Activated naive CD4-positive, alpha-beta T cell treated with anti-CD3 and anti-CD28 coated beads, Interleukin-2, amount 10 ng/mL, durations not matched to agents 7 days and 5 days (primary cell): Measurements from ENCODE around the gene DEDD2.

Source experiments
- CTCF ChIA-PET: fragments of 350-600 bp; sonication (Branson Sonifier 250); formaldehyde crosslinking; loops from one replicate; lab custom pipeline; 2021; ENCODE audit warnings: antibody characterized with exemption; lab: Charles Lee
- DNase-seq: peaks from one replicate; pipeline ENCODE4 v3.0.0-alpha.2; 2020
- H3K27ac Mint-ChIP-seq: one replicate; pipeline ENCODE4 v1.8.0; 2021; ENCODE audit warnings: mild to moderate bottlenecking, moderate library complexity, mixed read lengths
- H3K27me3 Mint-ChIP-seq: one replicate; pipeline ENCODE4 v1.8.0; 2021; ENCODE audit warnings: mild to moderate bottlenecking, mixed read lengths
- H3K36me3 Mint-ChIP-seq: one replicate; pipeline ENCODE4 v1.8.0; 2021; ENCODE audit warnings: mixed read lengths
- H3K4me1 Mint-ChIP-seq: one replicate; pipeline ENCODE4 v1.8.0; 2021; ENCODE audit warnings: mixed read lengths
- H3K4me3 Mint-ChIP-seq: one replicate; pipeline ENCODE4 v1.8.0; 2021; ENCODE audit warnings: mild to moderate bottlenecking, moderate library complexity, mixed read lengths
- H3K9me3 Mint-ChIP-seq: one replicate; pipeline ENCODE4 v1.8.0; 2021; ENCODE audit warnings: mixed read lengths

DEDD2 gene

DNA sequence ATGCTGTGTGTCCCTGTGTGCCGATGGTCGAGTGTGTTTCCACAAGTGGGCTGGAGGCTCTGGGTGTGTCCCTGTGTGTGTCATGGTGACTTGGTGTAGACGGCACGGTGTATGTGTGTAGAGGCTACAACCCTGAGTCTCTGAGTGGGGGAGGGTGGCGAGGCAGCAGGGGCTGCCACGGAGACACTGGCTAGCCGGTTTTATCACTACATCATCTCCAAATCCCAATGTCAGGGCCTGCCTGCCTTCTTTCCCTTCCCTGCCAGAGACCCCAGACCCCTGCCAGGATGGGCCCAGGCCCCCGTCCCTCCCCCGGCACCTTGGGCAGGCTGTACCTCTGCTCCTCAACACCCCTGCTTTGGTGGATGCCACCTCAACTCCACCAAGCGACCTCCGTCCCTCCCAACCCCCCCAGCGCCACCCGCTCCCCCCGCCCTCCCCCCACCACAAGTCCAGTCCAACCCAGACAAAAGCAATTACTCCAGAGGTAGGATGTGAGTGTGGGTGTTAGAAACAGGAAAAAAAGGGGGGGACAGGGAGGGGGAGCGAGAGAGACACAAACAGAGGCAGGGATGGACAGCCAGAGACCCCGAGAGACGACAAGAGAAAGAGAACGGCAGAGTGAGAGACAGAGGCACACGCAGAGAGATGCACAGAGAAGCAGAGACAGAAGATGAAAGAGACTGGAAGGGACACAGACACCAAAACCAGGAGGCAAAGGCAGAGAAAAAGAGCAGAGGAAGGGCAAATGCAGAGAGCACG lies 63.6 kb downstream of the DEDD2 start:
- peaks cover 27% of the 10 kb centered on the region for H3K4me1 Mint-ChIP-seq
- no peaks in the 10 kb centered on the region for H3K9me3 Mint-ChIP-seq
- H3K36me3 Mint-ChIP-seq, result no peaks in the 10 kb centered on the region
- no peak overlapping the region for H3K27ac Mint-ChIP-seq
- H3K27me3 Mint-ChIP-seq, result peaks cover 73% of the 10 kb centered on the region
- DNase-seq, result no peak
- CTCF ChIA-PET, result no interaction called here
- no peak overlapping the region for H3K4me3 Mint-ChIP-seq

DNA sequence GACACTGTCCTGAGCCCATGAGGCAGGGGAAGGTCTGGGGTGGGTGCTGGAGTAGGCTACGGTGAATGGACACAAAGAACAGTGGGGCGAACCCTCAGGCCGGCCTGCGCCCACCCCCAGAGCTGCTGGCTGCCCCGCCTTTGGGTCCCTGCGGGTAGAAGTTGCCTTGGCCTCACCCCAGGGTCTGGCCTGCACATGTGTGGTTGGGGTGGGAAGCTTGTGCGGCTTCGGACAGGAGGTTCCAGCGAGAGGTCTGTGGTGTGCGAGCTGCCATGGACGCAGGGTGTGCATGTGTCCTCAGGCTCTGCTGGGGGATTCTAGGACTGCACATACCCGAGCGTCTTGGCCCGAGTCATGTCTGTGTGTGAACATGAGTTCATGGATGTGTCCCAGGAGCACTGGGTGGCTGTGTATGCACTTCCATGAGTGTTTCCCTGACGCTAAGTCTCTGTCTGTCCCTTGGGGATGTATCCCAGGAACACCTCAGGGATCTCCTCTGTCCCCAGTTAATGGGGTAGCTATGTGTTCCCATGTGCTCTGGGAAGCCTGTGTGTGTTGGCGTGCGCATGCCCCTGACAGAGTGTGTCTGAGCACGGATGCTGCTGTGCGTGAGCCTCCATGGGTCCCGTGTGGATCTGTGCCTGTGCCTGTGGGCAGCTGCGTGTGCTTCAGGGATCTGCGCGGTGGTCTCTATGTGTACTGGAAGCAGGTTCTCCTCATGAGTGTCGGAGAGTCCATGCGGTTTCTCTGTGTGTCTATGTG lies 64.4 kb downstream of the DEDD2 start:
- H3K4me1 Mint-ChIP-seq, result peaks cover 34% of the 10 kb centered on the region
- CTCF ChIA-PET, result interaction anchor here (0.9 kb wide), 1 partner anchor 108 kb away, joined by 3 read pairs; no protein-coding TSS in a partner anchor

DNA sequence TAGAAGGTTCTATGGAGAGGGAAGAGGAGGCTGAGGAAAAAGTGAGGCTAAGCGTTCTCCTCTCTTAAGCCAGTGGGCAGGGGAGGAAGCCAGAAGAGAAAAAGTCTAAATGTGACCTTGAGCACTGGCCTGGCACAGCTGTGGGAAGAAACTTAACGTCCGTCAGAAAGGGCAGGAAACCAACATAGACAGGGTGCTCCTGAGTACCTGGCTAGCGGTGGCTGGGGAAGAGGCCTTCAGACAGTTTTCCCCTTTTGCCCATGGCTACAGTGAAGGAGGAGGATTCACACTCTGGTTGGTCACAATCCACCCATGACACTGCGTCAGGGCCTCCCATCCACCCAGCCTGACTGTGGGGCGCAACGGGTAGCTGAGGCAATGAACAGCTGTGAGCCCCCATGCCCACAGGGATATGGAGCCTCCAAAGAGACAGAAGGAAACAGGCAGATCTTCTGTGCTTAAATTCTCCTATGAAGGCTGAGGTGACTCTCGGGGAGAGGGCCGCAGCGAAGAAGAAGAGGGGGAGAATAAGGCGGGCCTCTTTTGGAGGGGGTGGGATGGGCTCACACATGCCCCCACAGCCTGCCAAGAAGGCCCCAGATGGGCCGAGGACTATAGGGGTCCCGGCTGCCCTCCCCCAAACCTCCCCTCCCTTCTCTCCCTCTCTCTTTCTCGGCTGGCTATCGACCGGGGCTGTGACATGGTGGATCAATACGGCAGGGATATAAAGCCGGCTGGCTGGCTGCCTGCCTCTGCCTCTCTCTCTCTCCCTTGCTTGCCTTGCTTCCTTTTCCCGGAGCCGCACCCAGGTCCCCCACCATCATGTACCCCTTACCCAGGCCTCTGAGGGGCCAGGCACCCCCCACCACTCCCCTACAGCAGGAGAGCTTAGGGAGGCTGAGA lies 65.4 kb downstream of the DEDD2 start:
- CTCF ChIA-PET, result no interaction called here
- H3K9me3 Mint-ChIP-seq, result no peaks in the 10 kb centered on the region

More for the DNA sequence above, 64.4 kb downstream of the DEDD2 start:
- H3K27me3 Mint-ChIP-seq, result peaks cover 77% of the 10 kb centered on the region
- no peak overlapping the region for H3K4me3 Mint-ChIP-seq
- DNase-seq, result no peak
- H3K27ac Mint-ChIP-seq, result no peak overlapping the region
- no peaks in the 10 kb centered on the region for H3K36me3 Mint-ChIP-seq
- no peaks in the 10 kb centered on the region for H3K9me3 Mint-ChIP-seq

DNA sequence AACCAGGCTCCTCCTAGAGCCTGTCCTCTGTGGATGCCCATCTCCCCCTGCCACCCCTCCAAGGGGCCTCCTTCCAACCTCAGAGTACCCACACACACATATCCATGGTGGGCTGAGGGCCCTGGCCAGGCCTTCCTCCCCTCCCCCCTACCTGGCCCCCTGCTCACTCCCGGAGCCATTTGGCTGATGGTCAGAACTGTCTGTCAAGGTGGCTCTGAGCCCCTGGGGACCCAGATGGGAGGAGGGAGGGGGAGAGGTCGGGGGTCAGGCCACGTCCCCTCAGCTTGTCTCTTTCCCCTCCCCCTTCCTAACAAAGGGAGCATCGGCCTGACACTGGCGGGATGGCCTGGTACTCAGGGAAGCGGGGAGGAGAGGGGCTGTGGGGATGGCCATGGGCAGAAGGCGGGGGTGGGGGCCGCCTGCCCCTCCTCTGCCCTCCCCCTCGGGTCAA lies 66.5 kb downstream of the DEDD2 start:
- H3K27me3 Mint-ChIP-seq, result peaks cover 78% of the 10 kb centered on the region
- CTCF ChIA-PET, result interaction anchor here (1.4 kb wide), 1 partner anchor 42 kb away, joined by 3 read pairs; no protein-coding TSS in a partner anchor
- no peak overlapping the region for H3K4me3 Mint-ChIP-seq

More for the DNA sequence above, 65.4 kb downstream of the DEDD2 start:
- Mint-ChIP-seq H3K4me1 (peaks cover 40% of the 10 kb centered on the region), H3K4me3 (no peak overlapping the region), H3K27ac (no peak overlapping the region), H3K27me3 (peaks cover 77% of the 10 kb centered on the region), H3K36me3 (no peaks in the 10 kb centered on the region)
- DNase-seq, result no peak

DNA sequence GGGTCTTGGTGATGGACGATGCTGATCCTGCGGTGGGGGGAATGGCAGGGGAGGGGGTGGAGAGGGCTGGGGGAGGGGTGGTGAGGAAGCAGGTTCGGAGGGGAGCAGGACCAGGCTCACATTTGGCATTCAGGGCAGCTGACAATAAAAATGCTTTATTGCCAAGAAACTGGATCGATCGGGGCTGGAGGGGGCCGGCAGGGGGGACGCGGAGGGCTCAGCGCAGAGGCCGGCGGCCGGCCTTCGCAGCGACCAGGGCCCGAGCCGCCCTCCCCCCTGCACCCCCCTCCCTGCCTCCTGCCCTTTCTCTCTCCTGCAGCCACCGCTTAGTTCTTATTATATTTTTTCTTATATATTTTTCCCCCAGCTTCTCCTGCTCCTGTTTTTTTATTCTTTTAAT lies 67.1 kb downstream of the DEDD2 start:
- no peak for DNase-seq
- H3K36me3 Mint-ChIP-seq, result no peaks in the 10 kb centered on the region
- CTCF ChIA-PET, result interaction anchor here (1.4 kb wide), 1 partner anchor 42 kb away, joined by 3 read pairs; no protein-coding TSS in a partner anchor
- no peak overlapping the region for H3K27ac Mint-ChIP-seq
- no peaks in the 10 kb centered on the region for H3K9me3 Mint-ChIP-seq
- no peak overlapping the region for H3K4me3 Mint-ChIP-seq
- H3K27me3 Mint-ChIP-seq, result peaks cover 73% of the 10 kb centered on the region
- H3K4me1 Mint-ChIP-seq, result peaks cover 37% of the 10 kb centered on the region

More for the DNA sequence above, 66.5 kb downstream of the DEDD2 start:
- Mint-ChIP-seq H3K4me1 (peaks cover 40% of the 10 kb centered on the region), H3K9me3 (no peaks in the 10 kb centered on the region), H3K36me3 (no peaks in the 10 kb centered on the region), H3K27ac (no peak overlapping the region)
- no peak for DNase-seq

DNA sequence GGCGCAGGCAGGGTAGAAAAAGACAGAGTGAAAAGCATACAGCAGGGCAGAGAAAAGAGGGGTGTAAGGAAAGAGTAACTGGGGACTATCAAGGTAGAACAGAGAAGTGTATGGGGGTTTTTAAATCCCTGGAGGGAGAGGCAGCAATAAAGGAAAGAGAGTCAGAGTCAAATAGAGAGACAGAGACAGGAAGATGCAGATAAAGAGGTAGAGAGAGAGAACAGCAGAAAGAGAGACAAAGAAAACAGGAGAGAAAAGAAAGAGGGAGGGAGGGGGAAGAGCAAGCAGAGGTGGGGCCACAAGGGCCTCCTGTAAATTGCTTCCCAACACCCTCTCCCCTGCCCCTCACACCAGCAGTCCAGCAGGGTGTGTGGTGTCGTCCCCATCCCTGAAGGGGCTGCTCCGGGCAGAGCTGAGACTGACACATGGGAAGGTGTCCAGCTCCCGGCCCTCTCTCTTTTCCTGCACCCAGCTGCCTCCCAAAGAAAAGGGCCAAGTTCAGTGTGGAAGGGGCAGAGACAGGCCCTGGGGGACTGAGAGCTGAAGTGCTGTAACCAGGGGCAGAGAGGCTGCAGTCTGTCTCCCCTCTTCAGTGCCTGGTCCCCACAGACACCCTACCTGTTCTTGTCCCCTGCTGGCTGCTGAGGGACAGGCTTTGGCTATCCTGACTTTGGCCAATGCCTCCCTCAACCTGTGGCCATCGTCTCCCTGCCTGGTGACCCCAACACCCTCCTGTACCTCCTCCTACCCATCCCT lies 67.9 kb downstream of the DEDD2 start:
- Mint-ChIP-seq H3K4me3 (no peak overlapping the region), H3K27ac (no peak overlapping the region), H3K9me3 (no peaks in the 10 kb centered on the region), H3K36me3 (no peaks in the 10 kb centered on the region), H3K4me1 (peaks cover 29% of the 10 kb centered on the region), H3K27me3 (peaks cover 69% of the 10 kb centered on the region)
- no peak for DNase-seq
- CTCF ChIA-PET, result interaction anchor here (0.7 to 1.4 kb wide), 2 partner anchors 9 to 41 kb away, joined by 3 read pairs; no protein-coding TSS in a partner anchor
